ENCODE data around the gene MDM4.
"Not testable (repeated sequence)": the region's sequence is repeated elsewhere in the genome, so short reads cannot be mapped to it uniquely, and the experiment has no call there.

MDM4 gene, protein sequence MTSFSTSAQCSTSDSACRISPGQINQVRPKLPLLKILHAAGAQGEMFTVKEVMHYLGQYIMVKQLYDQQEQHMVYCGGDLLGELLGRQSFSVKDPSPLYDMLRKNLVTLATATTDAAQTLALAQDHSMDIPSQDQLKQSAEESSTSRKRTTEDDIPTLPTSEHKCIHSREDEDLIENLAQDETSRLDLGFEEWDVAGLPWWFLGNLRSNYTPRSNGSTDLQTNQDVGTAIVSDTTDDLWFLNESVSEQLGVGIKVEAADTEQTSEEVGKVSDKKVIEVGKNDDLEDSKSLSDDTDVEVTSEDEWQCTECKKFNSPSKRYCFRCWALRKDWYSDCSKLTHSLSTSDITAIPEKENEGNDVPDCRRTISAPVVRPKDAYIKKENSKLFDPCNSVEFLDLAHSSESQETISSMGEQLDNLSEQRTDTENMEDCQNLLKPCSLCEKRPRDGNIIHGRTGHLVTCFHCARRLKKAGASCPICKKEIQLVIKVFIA

DNA sequence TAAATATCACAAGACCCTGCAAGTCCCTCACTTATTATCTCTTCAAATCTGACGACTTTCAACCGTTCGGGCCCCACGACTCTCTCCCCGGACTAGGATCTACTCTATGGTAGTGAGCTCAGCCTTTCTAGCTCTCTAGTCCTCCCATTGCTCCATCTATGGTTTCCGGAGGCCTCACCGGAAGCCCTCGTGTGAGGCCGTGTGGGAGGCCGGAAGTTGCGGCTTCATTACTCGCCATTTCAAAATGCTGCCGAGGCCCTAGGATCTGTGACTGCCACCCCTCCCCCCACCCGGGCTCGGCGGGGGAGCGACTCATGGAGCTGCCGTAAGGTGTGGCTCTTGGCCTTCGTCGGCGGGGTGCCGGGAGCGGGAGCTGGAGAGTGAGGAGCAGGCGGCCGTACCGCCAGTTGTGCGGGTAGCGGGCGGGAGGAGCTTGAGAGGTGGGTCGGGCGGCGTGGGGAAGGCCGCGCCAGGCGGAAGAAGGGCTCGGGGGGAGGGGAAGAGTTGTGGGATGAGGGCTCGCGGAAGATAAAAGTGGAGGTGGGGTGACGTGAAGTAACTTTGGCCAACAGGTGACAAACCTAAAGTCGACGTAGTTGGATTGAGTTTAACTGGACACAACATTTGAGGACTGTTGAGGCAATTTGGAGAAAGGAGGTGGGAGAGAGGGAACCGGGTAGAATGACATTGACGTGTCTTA is at the start of gene MDM4:
MDM4 (plus strand) TSS at position 227 of the 700 bp plus-strand sequence. CDS start 9,113 bp downstream, outside the sequence.
- H3K4me3 ChIP-seq (ENCODE audit: low read depth, low read length), result peak within 1 kb of the TSS; percentile 87

DNA sequence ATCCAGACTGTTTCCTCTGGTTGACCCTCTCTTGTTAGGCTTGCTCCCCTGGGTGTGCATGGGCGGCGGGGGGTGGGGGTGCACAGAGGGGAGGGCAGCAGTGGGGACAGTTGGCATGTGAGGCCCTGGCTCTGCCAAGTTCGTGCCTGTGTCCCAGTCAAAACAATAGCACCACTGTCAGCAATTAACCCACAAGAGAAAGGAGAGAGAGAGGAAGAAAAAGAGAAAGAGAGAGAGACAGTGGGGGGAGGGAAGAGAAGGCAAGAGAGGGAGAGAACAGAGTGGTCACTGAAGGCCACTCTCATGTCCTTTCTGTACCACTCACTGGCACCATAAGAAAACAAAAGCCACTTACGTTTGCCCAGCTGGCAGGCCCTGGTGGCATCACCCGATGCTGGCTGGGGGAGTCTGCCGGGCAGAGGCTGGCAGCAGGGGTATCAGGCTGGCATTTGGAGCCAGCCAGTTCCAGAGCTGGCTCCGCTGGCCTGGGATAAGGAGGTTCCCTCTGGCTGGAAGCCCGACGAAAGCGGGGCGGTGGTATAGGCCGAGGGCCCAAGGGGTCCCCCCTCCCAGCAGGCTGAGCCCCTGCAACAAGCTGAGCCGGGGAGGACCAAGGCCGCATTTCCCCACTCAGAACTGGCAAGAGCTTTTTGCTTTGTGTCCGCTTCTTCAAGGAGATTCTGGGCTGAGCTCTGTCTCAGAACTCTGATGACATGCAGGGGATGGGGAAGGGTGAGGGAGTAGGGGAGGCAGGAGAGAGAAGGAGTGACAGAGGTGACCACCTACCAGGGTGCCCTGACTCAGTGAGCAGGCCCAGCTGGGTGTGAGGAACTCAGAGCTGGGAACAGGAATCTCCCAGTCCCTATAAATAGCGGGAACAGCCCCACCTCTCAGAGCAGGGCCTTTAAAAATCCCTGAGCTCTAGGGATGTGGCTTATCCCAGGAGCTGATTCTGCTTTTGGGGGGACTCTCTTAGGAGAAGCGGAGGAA is 49.5 kb upstream of the MDM4 start:
- H3K4me3 ChIP-seq (ENCODE audit: low read depth, low read length), result no peak overlapping the region

DNA sequence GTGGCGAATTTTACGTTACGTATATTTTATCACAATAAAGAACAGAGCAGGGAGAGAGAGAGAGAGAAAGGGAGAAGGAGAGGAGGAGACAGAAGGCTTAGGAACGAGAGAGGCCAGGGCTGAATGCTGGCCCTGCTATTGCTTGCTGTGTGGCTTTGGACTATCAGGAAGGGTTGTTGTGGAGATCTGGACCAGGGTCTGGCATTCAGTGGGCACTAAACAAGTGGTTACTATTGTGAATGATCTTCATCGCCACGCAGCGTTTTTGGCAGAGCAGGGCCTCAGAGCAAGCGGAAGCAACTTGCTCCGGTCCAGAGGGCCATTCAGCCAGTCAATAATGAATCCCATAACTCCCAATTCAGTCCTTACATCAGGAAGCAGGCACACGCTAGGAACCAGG is 48.0 kb upstream of the MDM4 start:
- H3K4me3 ChIP-seq (ENCODE audit: low read depth, low read length), result no peak overlapping the region

DNA sequence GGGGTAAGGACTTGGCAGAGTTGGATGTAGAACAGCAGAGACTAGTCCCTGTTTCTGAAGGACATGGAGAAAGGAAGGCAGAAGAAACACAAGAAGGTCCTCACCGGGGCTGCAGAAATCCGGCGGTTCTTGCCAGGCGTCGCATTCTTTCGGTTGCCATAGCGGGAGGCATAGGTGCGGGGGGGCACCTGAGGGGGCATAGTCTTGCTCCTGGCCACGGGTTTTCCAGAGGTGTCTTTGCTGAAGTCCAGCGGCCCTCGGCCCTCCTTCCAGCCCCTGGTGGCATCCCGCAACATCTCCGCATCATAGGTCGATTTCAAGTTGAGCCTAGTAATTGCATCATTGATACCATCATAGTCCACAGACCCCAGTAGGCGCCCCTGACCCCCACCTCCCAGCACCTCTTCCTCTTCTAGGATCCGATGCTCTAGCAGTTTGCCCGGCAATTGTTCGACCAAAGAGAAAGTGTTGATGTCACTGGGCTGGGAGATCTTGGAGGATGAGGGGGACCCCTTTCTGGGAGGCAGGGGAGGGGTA is 47.4 kb upstream of the MDM4 start:
- no peak overlapping the region for H3K4me3 ChIP-seq (ENCODE audit: low read depth, low read length)

DNA sequence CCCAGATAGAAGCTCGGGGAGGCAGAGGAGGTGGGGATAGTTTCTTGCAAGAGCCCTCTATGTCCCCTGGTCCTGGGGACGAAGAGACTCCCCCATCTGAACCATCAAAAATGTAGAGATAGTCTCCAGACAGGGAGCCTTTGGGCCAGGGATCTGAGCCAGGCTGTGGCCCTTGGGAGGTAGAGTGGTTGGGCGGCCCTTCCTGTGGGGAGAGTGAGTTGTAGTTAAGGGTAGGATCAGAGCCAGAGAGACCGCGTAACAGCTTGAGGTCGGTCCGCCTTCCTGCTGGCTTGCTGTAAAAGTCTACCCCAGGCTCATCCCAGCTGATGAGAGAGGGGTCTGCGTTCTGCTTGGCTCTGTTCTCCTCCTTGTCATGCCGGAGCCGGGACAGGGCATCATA is 46.9 kb upstream of the MDM4 start:
- no peak overlapping the region for H3K4me3 ChIP-seq (ENCODE audit: low read depth, low read length)

DNA sequence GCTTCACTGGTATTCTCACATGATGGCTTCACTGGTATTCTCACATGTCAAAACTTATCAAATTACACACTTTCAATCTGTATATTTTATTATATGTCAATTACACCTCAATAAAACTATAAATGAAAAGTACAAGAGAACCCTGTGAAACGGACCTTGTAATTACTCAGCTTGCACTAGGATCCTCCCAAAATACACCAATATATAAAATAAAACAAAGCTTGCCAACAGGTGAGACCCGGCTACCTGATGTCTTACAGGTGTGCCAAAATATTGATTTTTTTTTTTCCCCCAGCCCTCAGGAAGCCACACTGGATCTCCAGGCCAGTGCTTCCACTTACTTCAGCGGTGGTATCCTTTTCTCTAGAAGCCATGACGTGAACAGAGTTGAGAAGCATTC is 44.5 kb upstream of the MDM4 start:
- H3K4me3 ChIP-seq (ENCODE audit: low read depth, low read length), result no peak overlapping the region

DNA sequence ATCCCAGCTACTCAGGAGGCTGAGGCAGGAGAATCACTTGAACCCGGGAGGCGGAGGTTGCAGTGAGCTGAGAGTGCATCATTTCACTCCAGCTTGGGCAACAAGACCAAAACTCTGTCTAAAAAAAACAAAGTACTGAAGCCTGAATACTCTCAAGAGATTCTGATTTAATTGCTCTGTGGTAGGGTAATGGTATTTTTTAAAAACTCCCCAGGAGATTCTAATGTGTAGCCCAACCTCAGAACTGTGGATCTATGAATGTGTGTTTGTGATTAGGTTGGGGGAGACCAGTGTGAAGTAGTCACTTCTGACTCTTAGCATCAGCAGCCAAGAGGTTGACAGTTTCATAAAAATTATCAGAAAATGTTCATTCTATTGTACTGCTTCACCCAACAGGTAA is 43.5 kb upstream of the MDM4 start:
- H3K4me3 ChIP-seq (ENCODE audit: low read depth, low read length), result no peak overlapping the region

DNA sequence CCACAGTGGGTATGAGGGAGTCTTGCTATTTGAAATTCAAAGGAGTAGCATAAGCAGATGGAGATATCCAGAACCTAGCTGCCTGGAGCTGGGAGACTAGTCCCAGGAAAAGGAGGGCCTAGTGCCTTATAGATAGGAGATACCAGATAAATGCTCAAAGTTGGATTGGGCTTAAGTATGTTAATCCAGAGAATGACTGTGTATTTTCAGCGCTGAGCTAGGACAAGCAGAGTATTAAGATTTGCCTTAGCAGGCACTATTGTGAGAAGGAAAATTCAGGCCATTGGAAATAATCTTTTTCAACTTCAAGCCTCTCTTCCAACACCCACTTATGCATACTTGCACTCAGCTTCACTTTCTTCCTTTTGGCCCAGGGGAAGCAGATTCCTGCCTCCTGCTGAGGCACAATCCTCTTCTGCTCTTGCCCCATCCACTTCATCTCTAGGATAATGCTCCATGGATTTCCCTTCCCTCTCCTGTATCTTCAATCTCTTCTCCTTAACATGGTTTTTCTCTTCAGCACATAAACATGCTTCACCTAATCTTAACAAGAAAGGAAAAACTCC is 42.7 kb upstream of the MDM4 start:
- no peak overlapping the region for H3K4me3 ChIP-seq (ENCODE audit: low read depth, low read length)

DNA sequence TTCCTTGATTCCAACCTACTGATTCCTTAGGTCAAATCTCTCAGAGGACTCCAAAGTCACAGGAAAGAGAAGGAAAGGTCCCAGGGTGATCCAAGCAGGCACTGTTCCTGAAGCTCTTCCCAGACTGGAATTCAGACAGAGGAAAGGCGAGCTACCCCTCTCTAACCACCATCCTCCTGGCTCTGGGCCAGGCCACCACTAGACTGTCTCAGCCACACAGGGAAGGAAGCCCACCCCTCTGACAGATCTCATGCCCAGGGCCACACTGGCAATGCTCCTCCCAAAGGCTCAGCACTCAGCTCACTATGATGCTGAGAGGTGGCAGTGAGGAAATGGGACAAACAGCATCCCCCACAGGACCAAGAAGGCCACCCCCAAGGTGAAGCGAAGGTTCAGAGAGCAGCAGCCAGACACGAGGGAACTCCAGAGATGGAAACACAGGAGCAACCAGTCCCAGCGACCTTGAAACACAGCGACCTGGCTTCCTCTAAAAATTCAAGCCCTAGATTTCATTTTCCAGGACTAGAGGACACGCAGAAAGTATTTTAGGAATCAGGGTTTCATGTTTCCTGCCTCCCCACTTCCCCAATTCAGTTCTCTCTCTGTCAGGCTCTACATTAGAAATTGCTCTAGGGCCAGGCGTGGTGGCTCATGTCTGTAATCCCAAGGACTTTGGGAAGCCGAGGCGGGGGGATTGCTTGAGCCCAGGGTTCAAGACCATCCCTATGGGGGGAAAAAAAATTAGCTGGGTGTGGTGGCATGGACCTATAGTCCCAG is 40.4 kb upstream of the MDM4 start:
- H3K4me3 ChIP-seq (ENCODE audit: low read depth, low read length), result no peak overlapping the region

DNA sequence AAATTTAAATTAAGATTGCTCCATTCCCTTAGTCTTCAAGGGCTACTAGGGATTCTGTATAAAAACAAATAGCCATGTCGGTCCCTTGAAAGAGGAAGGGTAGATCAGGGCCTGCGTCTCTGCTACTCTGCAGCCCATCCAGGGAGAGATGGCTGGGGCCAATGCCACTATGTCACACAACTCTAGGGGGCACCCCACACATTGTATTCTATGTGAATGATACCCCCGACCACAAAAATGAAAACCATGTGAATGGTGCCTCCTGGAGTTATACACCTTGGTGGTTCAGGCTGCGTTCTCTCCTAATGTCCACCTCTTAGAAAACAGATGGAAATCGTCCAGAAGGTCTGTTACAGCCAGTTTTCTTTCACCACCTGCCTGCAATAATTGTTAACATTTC is 39.6 kb upstream of the MDM4 start:
- H3K4me3 ChIP-seq (ENCODE audit: low read depth, low read length), result no peak overlapping the region

DNA sequence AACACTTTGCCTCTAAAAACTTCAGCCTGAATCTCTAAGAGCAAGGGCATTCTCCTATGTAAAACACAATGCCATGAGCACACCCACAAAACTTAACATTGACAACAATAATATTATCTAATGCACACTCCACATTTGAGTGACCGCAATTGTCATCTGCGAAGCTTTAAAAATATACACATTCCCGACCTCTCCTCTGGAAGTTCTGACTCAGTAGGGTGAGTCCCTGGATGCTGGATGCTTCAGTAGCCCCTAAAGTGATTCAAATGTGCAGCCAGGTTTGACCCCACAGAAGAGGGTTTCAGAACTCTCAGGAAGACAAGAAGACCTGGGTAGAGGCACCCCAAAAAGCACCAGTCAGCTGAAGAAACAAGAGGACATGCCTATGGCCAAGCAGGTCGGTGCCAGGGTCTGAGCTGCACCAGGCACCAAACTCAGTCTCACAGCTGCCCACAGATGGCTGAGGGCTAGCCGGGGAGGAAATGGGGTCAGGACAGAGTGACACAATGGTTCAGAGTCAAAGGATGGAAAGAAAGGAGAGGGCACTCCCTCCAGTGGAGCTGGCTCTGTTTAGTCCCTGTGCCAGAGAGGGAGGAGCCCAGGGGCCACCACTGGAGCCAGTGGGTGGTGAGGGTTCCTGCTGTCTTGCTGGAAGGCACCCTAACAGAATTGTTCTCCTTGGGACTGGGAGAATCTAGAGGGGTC is 39.0 kb upstream of the MDM4 start:
- H3K4me3 ChIP-seq (ENCODE audit: low read depth, low read length), result no peak overlapping the region

DNA sequence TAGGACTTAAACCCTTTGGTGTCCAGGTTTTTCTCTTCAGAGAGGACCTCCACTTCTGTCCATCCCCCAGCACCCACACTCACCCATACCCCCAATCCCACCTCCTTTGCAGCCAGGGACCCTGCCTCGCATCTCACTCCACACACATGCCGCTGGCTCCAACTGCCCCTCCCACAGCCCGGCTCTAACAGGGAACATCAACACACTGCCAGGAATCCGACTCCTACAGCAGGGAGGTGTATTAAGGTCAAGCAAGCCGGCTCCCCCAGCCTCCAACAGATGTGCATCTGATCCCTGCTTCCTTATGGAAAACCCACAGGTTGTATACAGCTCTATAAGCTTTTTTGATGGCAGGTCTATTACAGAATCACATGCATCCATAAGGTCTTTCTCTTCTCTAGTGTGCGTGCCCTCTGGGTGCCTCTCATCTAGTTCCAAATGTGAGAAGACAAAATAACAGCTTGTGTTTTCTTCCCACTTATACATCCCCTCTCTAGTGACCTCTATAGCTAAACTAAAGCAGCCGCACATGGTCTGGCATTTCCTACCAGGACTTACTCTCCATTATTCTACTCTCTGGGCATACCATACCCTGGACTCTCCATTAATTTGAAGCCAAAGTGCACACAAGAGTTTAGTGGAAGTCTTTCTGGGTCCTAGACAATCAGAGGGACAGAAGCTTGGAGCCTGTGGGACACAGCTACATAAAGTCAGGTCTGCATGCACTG is 37.9 kb upstream of the MDM4 start:
- no peak overlapping the region for H3K4me3 ChIP-seq (ENCODE audit: low read depth, low read length)

DNA sequence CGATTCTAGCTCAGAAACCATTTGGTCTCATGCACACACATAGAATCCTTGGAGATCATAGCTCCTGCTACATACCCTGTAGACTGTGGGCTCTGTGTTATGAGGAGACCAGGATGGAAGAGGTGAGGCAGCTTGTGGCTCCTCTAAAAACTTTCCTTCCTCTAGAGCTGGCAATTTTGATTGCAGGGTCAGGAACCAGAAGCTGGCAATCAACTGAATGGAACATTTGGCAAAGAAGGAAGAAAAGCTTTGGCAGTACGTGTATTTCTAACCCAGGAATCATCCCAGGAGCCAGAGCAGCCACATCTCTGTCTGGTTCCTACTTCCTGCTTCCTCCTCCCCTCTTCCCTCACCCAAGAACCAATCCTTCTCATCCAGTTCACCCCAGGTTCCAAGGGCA is 37.3 kb upstream of the MDM4 start:
- H3K4me3 ChIP-seq (ENCODE audit: low read depth, low read length), result no peak overlapping the region

DNA sequence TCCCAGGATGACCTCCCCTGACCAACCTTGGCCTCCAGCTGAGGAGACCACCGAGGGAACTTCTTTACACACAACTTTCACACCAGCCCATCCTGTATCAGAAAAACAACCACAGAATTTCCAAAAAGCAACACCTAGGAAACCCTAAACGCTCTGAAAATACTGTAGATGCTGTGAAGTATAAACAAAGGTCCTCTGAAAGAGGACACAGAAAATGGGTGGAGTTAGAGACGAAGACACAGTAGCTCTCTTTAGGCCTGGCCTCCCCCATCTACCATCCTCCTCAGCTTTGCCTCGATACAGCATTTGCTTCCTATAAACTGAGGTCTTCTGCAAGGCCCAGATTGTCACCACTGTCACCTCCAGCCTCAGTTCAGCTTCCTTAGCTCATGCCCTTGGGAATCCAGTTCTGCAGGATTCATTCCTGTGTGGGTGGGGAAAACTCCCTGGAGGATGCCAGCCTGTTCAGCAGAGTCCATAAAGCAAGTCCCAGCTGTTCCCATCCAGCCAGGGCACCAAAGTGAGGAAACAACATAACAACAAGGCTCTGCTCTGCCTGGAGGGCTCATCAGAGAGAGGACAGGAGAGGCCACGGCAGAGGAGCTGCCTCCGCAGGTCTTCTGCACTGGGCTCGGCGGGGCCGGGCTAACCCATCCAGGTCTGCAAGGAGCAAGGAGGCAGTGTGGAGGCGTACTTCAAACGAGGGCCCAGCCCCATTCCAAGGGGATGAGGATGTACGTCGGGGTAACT is 36.6 kb upstream of the MDM4 start:
- no peak overlapping the region for H3K4me3 ChIP-seq (ENCODE audit: low read depth, low read length)

DNA sequence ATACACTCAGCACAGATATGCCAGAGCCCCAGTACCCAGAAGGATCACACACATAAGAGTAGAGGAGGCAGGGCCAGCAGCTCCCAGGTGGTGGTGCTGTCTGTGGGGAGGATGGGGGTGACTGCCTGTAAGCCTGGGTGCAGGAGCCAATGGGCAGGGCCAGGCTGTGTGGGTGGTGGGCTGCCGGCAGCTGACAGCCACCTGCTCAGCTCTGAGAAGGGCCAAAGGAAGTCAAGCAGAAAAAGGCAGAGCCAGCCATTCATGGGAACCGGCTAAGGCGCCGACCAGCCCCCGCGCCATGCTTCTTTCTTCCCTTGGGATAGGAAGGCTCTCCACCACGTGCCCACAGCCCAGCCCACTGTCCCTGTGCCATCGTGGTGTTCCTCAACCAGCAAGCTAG is 35.7 kb upstream of the MDM4 start:
- H3K4me3 ChIP-seq (ENCODE audit: low read depth, low read length), result no peak overlapping the region

DNA sequence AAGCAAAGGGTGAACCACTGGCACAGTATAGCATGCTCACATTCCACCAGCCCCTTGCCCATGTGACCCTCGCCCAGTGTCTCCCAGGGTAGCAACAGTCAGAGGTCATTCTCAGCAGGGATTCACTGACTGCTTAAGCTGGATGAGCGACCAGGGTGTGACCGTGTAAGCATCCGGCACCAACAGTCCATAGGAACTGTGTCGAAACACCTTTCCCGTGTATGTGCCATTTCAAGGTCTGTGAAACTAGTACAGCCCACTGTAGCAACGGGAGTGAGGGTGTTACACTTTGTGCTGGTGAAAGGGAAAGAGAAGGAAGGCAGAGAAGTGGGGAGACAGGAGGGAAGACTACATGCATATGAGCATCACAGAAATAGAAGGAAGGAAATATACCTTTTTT is 32.4 kb upstream of the MDM4 start:
- no peak overlapping the region for H3K4me3 ChIP-seq (ENCODE audit: low read depth, low read length)

DNA sequence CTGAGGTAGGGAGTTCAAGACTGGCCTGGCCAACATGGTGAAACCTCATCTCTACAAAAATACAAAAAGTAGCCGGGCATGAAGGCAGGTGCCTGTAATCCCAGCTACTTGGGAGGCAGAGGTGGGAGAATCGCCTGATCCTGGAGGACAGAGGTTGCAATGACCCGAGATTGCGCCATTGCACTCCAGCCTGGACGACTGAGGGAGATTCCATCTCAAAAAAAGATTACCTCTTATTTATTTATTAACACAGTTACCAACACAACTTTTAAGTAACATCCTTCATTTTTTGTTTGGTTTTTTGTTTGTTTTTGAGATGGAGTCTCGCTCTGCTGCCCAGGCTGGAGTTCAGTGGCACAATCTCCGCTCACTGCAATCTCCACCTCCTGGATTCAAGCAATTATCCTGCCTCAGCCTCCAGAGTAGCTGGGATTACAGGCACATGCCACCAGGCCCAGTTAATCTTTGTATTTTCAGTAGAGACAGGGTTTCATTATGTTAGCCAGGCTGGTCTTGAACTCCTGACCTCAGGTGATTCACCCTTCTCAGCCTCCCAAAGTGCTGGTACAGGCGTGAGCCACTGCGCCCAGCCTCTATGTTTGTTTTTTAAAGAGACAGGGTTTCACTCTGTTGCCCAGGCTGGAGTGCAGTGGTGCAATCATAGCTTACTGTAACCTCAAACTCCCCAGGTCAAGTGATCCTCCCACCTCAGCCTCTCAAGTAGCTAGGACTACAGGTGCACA is 29.5 kb upstream of the MDM4 start:
- not testable (repeated sequence) for H3K4me3 ChIP-seq (ENCODE audit: low read depth, low read length)

Measured in iPS-11a (cell line).